ENCODE data around the gene ZNF44.

DNA sequence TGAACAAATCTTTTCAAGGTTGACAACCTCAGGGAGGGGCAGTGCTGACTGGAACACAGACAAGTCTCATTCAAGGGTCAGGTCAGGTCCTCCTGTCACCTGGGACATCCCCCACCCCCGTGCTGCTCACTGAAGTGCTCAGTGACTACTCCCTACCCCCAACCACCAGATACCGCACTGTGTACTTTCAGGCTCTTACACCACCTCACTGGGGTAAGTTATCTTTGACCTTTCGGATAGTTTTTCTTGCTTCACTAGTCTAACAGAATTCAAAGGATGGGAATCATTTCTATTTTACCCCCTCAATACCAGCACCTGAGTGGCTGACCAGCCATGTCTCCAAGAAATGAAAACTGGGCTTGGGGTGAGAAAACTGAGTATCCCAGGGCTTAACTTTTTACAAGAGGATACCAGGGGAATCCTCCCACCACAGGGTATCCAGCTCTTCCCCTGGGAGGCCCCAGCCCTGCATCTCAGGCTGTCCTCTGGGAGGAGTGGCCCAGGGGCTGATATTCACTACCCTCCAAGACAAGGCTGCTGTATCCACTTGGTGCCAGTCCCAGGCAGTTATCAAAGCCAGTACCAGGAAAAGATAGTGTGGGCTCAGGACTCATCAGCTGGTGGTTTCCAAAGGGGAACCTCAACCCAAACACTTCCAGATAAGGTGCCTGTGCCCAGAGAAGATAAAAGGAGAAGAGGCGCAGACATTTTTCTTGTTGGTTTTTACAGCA is 36.7 kb upstream of the ZNF44 start:
- TF ChIP-seq EZH2 (IDR thresholded peaks at IDR 0.05; ENCODE audit: insufficient read depth, poor library complexity, severe bottlenecking) (no peak), EZH2phosphoT487 (IDR thresholded peaks at IDR 0.05; ENCODE audit: insufficient read depth, low read depth) (no peak)

All from GM23248 (cell line).